ENCODE data around the gene EFCAB6.

Gene EFCAB6

DNA sequence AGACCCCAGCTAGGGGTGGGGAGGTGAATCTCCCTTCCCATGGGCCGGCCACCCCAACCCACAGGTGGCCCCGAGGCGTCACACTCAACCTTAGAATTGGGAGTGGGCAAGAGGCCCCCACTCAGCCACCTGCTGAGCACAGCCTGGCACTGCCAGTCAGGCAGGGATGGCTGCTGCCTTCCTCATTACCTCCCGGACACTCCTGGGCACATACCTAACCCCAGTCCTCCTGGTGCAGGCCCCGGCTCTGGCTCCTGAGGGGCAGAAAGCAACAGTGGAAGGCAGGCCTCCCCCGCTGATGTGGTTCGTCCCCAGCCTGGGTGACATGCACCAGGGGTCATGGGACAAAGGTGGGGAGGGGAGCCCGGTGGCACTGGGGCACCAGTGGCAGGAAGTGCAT, 296.7 kb downstream of the EFCAB6 start:
- TF ChIP-seq, protein P1, sequence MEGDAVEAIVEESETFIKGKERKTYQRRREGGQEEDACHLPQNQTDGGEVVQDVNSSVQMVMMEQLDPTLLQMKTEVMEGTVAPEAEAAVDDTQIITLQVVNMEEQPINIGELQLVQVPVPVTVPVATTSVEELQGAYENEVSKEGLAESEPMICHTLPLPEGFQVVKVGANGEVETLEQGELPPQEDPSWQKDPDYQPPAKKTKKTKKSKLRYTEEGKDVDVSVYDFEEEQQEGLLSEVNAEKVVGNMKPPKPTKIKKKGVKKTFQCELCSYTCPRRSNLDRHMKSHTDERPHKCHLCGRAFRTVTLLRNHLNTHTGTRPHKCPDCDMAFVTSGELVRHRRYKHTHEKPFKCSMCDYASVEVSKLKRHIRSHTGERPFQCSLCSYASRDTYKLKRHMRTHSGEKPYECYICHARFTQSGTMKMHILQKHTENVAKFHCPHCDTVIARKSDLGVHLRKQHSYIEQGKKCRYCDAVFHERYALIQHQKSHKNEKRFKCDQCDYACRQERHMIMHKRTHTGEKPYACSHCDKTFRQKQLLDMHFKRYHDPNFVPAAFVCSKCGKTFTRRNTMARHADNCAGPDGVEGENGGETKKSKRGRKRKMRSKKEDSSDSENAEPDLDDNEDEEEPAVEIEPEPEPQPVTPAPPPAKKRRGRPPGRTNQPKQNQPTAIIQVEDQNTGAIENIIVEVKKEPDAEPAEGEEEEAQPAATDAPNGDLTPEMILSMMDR (IDR thresholded peaks at IDR 0.05; ENCODE audit: borderline replicate concordance, insufficient read depth, low read depth, low read length), result no peak
- no peak overlapping the region for H3K4me3 ChIP-seq (ENCODE audit: low read depth, low read length)

DNA sequence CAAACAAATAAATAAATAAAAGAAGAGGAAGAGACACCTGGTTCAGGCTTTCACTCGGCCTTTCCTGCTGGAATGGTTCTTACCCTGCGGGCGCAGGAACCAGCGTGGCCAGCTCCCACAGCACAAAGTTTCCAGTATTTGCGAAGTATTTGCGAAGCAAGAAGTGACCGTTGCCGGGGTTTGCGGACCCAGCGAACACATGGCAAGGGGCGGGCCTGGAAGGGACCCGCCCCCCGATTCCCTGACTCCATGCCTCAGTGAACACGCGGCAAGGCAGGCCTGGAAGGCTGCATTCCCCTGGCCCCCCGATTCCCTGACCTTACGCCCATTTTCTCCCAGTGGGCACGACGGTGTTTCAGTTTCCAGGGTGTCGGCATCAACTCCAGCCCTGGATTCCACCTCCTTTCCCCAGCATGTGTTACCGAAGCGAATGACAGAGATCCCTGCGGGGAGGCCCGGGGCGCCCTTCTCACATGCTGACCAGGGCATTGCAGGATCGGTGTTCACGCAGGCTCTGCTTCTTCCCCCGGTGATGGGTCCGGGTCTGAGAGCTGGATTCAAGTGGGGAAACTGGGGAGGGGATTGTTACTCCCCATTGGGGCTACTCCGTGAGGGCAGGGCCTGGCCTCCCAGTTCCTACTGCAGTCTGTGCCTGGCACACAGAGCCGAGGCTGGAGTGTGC, 297.5 kb downstream of the EFCAB6 start:
- no peak overlapping the region for H3K4me3 ChIP-seq (ENCODE audit: low read depth, low read length)
- TF ChIP-seq, protein P1 (IDR thresholded peaks at IDR 0.05; ENCODE audit: borderline replicate concordance, insufficient read depth, low read depth, low read length), result no peak

DNA sequence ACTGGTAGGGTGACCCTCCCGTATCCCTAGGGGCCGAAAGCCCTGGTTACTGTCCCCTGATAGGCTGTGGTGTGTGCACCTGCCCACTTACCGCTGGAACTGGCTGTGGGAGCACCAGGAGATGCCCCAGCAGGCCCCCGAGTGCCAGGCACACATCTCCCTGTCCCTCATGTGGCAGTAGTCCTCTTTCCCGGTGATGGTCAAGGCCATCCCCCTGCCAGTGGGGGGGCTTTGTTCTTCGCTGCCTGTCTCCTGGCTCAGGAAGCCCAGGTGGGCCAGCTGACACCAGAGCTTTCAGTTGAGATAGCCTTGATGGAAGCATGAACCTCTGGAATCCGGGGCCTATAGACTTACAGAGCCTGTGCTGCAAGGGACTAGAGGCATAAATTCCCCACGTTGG, 299.8 kb downstream of the EFCAB6 start:
- H3K4me3 ChIP-seq (ENCODE audit: low read depth, low read length), result no peak overlapping the region
- TF ChIP-seq, protein P1 (IDR thresholded peaks at IDR 0.05; ENCODE audit: borderline replicate concordance, insufficient read depth, low read depth, low read length), result no peak

DNA sequence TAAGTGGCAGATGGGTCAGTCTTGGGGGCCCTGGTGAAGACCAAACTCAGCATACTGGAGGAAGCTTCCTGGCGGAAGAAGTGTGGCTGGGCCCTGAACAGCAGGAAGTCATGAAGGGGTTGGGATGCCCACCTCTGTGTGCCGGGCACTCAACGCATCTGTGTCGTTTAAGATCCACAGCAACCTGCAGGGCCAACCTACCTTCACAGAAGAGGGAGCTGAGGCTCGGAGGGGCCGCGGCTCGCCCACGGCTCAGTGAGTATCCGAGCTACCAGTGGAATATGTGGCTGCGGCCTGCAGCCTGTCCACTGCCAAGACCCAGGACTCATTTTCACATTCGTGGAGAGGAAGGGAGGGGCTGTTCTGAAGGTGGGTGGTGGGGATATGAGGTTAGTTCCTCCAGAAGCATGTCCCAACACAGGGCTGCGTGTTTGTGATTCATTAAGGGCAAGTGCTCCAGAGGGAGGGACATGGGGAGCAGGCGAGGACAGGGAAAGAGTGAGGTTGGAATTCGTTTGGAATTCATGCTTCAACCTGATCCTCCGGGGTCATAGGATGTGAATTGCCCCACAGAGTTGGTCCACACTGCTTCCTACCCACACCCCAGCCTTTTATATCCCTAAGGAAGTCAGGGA, 300.7 kb downstream of the EFCAB6 start:
- TF ChIP-seq, protein P1 (IDR thresholded peaks at IDR 0.05; ENCODE audit: borderline replicate concordance, insufficient read depth, low read depth, low read length), result no peak
- H3K4me3 ChIP-seq (ENCODE audit: low read depth, low read length), result no peak overlapping the region

DNA sequence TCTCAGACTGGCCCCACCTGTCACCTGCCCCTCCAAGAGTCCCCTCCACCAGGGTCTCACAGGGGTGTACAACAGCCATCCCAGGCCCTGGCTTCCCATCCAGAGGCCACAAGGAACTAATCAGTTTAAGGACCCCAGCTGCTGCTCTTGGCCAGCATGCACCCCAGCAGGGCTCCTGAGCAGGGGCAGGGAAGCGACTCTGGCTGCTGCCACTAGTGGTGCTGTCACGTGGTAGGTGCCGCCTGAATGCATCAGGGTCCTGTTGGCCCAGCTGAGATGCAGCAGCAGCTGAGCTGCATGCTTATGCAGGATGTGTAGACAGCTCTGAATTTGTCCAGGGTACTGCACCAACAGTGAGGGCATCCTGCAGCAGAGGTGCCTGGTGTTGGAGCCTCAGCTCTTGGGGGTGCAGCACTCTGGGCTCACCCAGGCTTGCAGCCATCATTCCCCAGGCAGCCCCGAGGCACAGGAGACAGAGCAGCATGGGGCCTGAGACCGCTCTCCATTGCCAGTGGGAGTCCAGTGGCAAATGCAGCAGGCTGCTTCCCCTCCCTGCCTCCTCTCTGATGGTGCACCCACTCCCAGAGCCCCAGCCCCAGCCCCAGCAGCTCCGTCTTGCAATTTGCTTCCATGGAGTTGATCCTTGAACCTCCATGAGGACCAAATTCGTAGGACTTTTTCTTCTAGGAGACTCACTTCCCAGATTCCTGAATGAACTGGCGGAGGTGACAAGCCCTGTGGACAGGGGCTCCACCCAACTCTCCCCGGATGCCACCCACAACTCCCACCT, 301.6 kb downstream of the EFCAB6 start:
- H3K4me3 ChIP-seq (ENCODE audit: low read depth, low read length), result no peak overlapping the region
- TF ChIP-seq, protein P1 (IDR thresholded peaks at IDR 0.05; ENCODE audit: borderline replicate concordance, insufficient read depth, low read depth, low read length), result no peak

DNA sequence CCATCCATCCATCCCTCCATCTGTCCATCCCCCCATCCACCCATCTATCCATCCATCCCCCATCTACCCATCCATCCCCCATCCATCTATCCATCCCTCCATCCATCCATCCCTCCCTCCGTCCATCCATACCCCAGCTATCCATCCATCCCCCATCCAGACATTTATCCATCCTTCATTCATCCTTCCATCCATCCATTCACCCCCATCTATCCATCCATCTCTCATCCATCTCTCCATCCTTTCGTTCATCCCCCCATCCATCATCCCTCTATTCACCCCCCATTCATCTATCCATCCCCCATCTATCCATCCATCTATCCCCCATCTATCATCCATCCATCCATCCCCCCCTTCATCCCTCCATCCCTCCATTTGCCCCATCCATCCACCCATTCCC, 302.8 kb downstream of the EFCAB6 start:
- H3K4me3 ChIP-seq (ENCODE audit: low read depth, low read length), result no peak overlapping the region
- TF ChIP-seq, protein P1 (IDR thresholded peaks at IDR 0.05; ENCODE audit: borderline replicate concordance, insufficient read depth, low read depth, low read length), result no peak
